Measurements from ENCODE around the gene ORC6. TPM values are rescaled to one million over a fixed set of nuclear protein-coding genes. Genes with fewer than 3 reads are reported as not detected.

Gene ORC6
- total and polyA plus RNA-seq, 4 donors = 1.4 to 5.6 (median 3.8) TPM

DNA sequence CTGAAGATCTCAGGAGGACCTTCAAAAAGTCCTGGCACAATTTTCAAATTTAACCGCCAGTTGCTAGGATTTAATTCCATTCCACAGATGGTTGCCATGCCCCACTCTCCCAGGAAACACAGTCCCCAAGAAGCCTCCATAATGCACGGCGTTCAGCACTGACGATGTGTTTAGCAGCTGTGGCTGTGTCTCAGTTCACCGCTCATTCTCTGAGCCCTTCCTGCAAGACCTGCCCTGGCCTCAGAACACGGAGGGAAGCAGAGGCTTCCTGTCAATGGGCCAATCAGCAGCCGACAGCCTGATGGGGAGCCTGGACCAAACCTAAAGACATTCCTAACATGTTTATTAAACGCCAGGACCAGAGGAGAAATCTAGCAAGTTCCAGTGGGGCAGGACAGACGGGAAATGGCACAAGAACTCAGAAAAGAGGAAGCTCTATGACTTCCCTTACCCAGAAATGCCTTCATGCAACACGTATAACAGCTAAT, 53.8 kb downstream of the ORC6 start:
- Histone ChIP-seq H3K27ac (ENCODE audit: low read depth in 1 of 2, low read length in 1 of 2) (peak overlapping the region; percentile 81 to 88), H3K4me3 (no peak overlapping the region), H3K4me1 (ENCODE audit: control insufficient read depth in 5 of 5, insufficient read depth in 5 of 5, low read length in 5 of 5) (peaks cover 0 to 13% (median 0%) of the 10 kb centered on the region in 5 donors), H3K27me3 (ENCODE audit: control insufficient read depth in 3 of 3, insufficient read depth in 3 of 3, low read length in 2 of 3) (no peaks in the 10 kb centered on the region), H3K36me3 (ENCODE audit: control insufficient read depth in 4 of 4, insufficient read depth in 4 of 4, low read length in 4 of 4) (no peaks in the 10 kb centered on the region), H3K9me3 (ENCODE audit: control insufficient read depth in 4 of 4, insufficient read depth in 3 of 4, low read length in 3 of 4) (no peaks in the 10 kb centered on the region), H3K9ac (ENCODE audit: insufficient read depth in 1 of 2, low read length in 2 of 2) (no peak overlapping the region)
- ATAC-seq (ENCODE audit: insufficient read depth, low FRiP score) (no peak), DNase-seq (peak in 2 of 3 donors; percentile 19 to 32)
- 18 to 27% methylated on average over 10 of the region's 10 CpGs for WGBS, 2 donors
- TF ChIP-seq, protein P1, sequence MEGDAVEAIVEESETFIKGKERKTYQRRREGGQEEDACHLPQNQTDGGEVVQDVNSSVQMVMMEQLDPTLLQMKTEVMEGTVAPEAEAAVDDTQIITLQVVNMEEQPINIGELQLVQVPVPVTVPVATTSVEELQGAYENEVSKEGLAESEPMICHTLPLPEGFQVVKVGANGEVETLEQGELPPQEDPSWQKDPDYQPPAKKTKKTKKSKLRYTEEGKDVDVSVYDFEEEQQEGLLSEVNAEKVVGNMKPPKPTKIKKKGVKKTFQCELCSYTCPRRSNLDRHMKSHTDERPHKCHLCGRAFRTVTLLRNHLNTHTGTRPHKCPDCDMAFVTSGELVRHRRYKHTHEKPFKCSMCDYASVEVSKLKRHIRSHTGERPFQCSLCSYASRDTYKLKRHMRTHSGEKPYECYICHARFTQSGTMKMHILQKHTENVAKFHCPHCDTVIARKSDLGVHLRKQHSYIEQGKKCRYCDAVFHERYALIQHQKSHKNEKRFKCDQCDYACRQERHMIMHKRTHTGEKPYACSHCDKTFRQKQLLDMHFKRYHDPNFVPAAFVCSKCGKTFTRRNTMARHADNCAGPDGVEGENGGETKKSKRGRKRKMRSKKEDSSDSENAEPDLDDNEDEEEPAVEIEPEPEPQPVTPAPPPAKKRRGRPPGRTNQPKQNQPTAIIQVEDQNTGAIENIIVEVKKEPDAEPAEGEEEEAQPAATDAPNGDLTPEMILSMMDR (IDR thresholded peaks at IDR 0.05; ENCODE audit: control extremely low read depth, extremely low read depth) = no peak

DNA sequence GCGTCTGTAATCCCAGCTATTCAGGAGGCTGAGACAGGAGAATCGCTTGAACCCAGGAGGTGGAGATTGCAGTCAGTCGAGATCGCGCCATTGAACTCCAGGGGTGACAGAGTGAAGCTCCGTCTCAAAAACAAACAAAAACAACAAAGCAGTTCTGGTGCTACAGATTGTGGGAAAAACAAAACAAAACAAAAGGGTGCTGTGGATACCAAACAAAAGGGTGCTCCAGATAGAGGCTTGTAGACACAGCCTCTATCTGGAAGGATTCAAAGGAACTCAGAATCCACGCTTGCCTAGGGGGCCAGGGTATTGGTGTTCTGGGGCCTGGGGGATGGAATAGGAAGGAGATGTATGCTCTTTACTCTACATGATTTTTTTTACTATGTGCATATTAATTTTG, 56.2 kb downstream of the ORC6 start:
- H3K9me3 ChIP-seq (ENCODE audit: control insufficient read depth in 4 of 4, insufficient read depth in 3 of 4, low read length in 3 of 4) = no peaks in the 10 kb centered on the region
- H3K27me3 ChIP-seq (ENCODE audit: control insufficient read depth in 3 of 3, insufficient read depth in 3 of 3, low read length in 2 of 3) = no peaks in the 10 kb centered on the region
- H3K36me3 ChIP-seq (ENCODE audit: control insufficient read depth in 4 of 4, insufficient read depth in 4 of 4, low read length in 4 of 4) = no peaks in the 10 kb centered on the region
- H3K9ac ChIP-seq (ENCODE audit: insufficient read depth in 1 of 2, low read length in 2 of 2) = no peak overlapping the region
- ATAC-seq (ENCODE audit: insufficient read depth, low FRiP score) (no peak), DNase-seq (no peak)
- peak overlapping the region in 1 of 2 donors; percentile 90 for H3K27ac ChIP-seq (ENCODE audit: low read depth in 1 of 2, low read length in 1 of 2)
- WGBS, 2 donors = 86 to 89% methylated on average over 7 of the region's 7 CpGs
- TF ChIP-seq, protein P1 (IDR thresholded peaks at IDR 0.05; ENCODE audit: control extremely low read depth, extremely low read depth) = no peak
- H3K4me3 ChIP-seq = no peak overlapping the region
- peaks cover 0 to 20% (median 0%) of the 10 kb centered on the region in 5 donors for H3K4me1 ChIP-seq (ENCODE audit: control insufficient read depth in 5 of 5, insufficient read depth in 5 of 5, low read length in 5 of 5)

DNA sequence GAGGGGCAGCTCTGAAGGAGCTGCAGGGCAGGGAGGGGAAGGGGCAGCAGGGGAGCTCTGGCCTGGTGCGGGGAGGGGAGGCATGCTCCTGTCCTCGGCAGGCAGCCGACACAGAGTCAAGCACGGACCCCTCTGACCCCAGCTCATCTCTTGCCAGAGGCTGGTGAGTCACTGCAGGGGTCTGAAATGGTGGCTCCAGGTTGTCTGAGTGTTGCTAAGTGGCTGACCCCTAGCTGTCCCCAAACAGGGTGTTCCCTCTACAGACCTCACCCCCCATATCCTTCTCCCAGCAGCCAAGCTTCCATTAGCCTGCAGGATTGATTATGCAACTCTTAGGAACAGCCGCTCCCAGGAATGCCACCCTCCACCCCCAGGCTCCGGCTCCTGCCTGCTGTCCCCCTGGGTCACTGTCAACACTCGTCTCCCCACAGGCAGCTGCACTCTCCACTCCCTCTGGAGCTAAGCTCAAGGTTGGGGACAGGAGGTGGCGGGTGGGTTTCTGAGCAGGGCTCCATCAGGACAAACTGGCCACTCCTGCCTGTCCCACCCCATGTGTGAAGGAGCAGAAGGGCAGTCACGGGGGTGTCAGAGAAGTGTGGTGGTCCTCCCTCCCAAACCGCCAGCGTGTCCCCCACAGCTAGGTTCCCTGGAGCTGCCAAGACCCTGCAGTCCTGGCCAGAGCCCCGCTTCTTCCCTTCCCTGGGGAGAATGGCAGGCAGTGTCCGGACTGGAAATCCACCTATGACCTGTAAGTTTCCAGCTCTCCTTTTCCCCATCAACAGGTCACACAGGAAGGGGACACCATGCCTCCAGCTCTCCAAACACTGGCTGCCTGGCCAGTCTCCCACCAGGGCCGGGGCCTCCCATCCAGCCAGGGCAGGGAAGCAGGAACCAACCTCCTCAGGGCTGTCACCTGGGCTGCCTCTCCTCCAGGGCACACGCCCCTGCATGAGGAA, 57.6 kb downstream of the ORC6 start:
- no peaks in the 10 kb centered on the region for H3K27me3 ChIP-seq (ENCODE audit: control insufficient read depth in 3 of 3, insufficient read depth in 3 of 3, low read length in 2 of 3)
- 87 to 88% methylated on average over 13 to 15 of the region's 15 CpGs for WGBS, 2 donors
- H3K27ac ChIP-seq (ENCODE audit: low read depth in 1 of 2, low read length in 1 of 2) = peak overlapping the region in 1 of 2 donors; percentile 90
- TF ChIP-seq, protein P1 (IDR thresholded peaks at IDR 0.05; ENCODE audit: control extremely low read depth, extremely low read depth) = no peak
- no peak overlapping the region for H3K9ac ChIP-seq (ENCODE audit: insufficient read depth in 1 of 2, low read length in 2 of 2)
- DNase-seq (peak in 2 of 3 donors; percentile 12 to 26), ATAC-seq (ENCODE audit: insufficient read depth, low FRiP score) (no peak)
- no peak overlapping the region for H3K4me3 ChIP-seq
- H3K36me3 ChIP-seq (ENCODE audit: control insufficient read depth in 4 of 4, insufficient read depth in 4 of 4, low read length in 4 of 4) = no peaks in the 10 kb centered on the region
- H3K4me1 ChIP-seq (ENCODE audit: control insufficient read depth in 5 of 5, insufficient read depth in 5 of 5, low read length in 5 of 5) = peaks cover 0 to 20% (median 0%) of the 10 kb centered on the region in 5 donors
- H3K9me3 ChIP-seq (ENCODE audit: control insufficient read depth in 4 of 4, insufficient read depth in 3 of 4, low read length in 3 of 4) = no peaks in the 10 kb centered on the region

Other genes starting within 250 kb of the ORC6 start
- gene SHCBP1, start 68.3 kb upstream of the ORC6 start, total RNA-seq = 1 to 10 TPM; 1.6 to 6.1 TPM
- gene SHCBP1, start 68.3 kb upstream of the ORC6 start, polyA plus RNA-seq = 1 to 10 TPM in 1 of 2 donors, under 1 TPM in 1; 0.96 to 1.5 TPM
- gene VPS35, start 481 bp upstream of the ORC6 start, total RNA-seq = 100 to 1,000 TPM in 1 of 2 donors, 10 to 100 TPM in 1; 97.9 to 104 TPM
- gene VPS35, start 481 bp upstream of the ORC6 start, polyA plus RNA-seq = 10 to 100 TPM; 16.6 to 40.1 TPM
- 1 to 10 TPM; 2.3 to 4.6 TPM for gene MYLK3, start 58.7 kb downstream of the ORC6 start, total RNA-seq
- under 1 TPM; 0.16 to 0.48 TPM for gene MYLK3, start 58.7 kb downstream of the ORC6 start, polyA plus RNA-seq
- 10 to 100 TPM in 1 of 2 donors, 1 to 10 TPM in 1; 5.1 to 17.2 TPM for gene C16orf87, start 141.5 kb downstream of the ORC6 start, total RNA-seq
- gene C16orf87, start 141.5 kb downstream of the ORC6 start, polyA plus RNA-seq = 1 to 10 TPM; 2.8 to 4.8 TPM
- gene GPT2, start 194.7 kb downstream of the ORC6 start, total RNA-seq = 10 to 100 TPM in 1 of 2 donors, 1 to 10 TPM in 1; 8.3 to 13.3 TPM
- gene GPT2, start 194.7 kb downstream of the ORC6 start, polyA plus RNA-seq = 1 to 10 TPM; 4.3 to 4.7 TPM

Measured in lung (tissue), 12 donors.